K562 (cell line): ENCODE results near the gene WDR62. TPM values are rescaled to one million over a fixed set of nuclear protein-coding genes. Genes with fewer than 3 reads are reported as not detected.

Experiments used
- ATAC-seq: fragments of 200-7000 bp; cut with Tn5 transposase; 3 replicates; pipeline ENCODE4 v1.9.1; 2020; ENCODE audit warnings: moderate library complexity
- BruUV-seq: library from RNA; stranded (reverse); fragments of 400-500 nt; replicated peaks from 2 replicates; lab custom pipeline; 2021; lab: Mats Ljungman, UMichigan
- CTCF ChIA-PET: fragments of 300-600 bp; formaldehyde crosslinking; extraction: SDS; loops from one replicate; lab custom pipeline; 2021; ENCODE audit warnings: low intra/inter-chr PET ratio; lab: Yijun Ruan, JAX
- POLR2A ChIA-PET: fragments of 300-600, 350-650 bp; sonication (Branson Sonifier 250); formaldehyde crosslinking; extraction: SDS; loops from one replicate; lab custom pipeline; 2021; ENCODE audit warnings: antibody characterized with exemption, inconsistent platforms; lab: Yijun Ruan, JAX
- DNase-seq, 4 experiments: peaks; one replicate each; pipeline versions ENCODE4 v3.0.0 to v3.0.0-alpha.2; 2011 to 2018; ENCODE audit warnings: low spot score in 3 of 4, mixed read lengths in 3 of 4; ENCODE audit errors: extremely low read depth in 1 of 4
- FAIRE-seq: peaks from 2 replicates; lab custom pipeline; 2011; peaks lifted over from hg19 to GRCh38; lab: Jason Lieb, UNC
- H2AFZ ChIP-seq: 2 replicates; pipeline ENCODE4 v1.6.0; 2011; ENCODE audit warnings: low read depth, low read length, control low read depth, inconsistent platforms
- H3K27ac ChIP-seq: fragments of 200-600 bp; 3 replicates; pipeline ENCODE4 v1.8.0; 2011; ENCODE audit warnings: low read depth, mild to moderate bottlenecking, control low read depth, inconsistent platforms, low read length, moderate library complexity, mixed read lengths; ENCODE audit errors: extremely low read depth
- H3K27me3 ChIP-seq, 2 experiments: fragments of 300-600 bp in 1 of 2; 2 replicates in 1 of 2; 3 replicates in 1 of 2; pipeline versions ENCODE4 v1.6.0 to v1.8.0; 2011; ENCODE audit warnings: inconsistent platforms in 2 of 2, low read length in 2 of 2, mild to moderate bottlenecking in 1 of 2, mixed read lengths in 1 of 2, moderate library complexity in 1 of 2; ENCODE audit not compliant: control insufficient read depth in 2 of 2, insufficient read depth in 2 of 2
- H3K36me3 ChIP-seq: fragments of 300-600 bp; 3 replicates; pipeline ENCODE4 v1.8.0; 2011; ENCODE audit warnings: mild to moderate bottlenecking, low read length, inconsistent platforms; ENCODE audit not compliant: control insufficient read depth, insufficient read depth
- H3K4me1 ChIP-seq, 2 experiments: fragments of 200-600 bp in 1 of 2; replicated peaks in 1 of 2; 2 replicates in 1 of 2; 3 replicates in 1 of 2; pipeline versions ENCODE4 v1.5.1 to v1.8.0; 2011; ENCODE audit warnings: inconsistent platforms in 2 of 2, low read length in 2 of 2, mild to moderate bottlenecking in 1 of 2, mixed read lengths in 1 of 2, moderate library complexity in 1 of 2; ENCODE audit not compliant: control insufficient read depth in 2 of 2, insufficient read depth in 2 of 2
- H3K4me2 ChIP-seq: 2 replicates; pipeline ENCODE4 v1.6.1; 2011; ENCODE audit warnings: low read length, control low read depth, inconsistent platforms, mixed read lengths; ENCODE audit not compliant: insufficient read depth
- H3K4me3 ChIP-seq: fragments of 200-600 bp; sonication (generic), shearing (Covaris generic); 2 replicates; pipeline ENCODE4 v1.5.1; 2016; ENCODE audit warnings: control low read depth, inconsistent platforms
- H3K79me2 ChIP-seq: fragments of 200-600 bp; 3 replicates; pipeline ENCODE4 v1.8.0; 2011; ENCODE audit warnings: low read length, inconsistent platforms; ENCODE audit not compliant: control insufficient read depth, insufficient read depth
- H3K9ac ChIP-seq, 2 experiments: 2 replicates each; pipeline versions ENCODE4 v1.6.0 to v1.6.1; 2011; ENCODE audit warnings: low read depth in 2 of 2, low read length in 2 of 2, control low read depth in 1 of 2, inconsistent platforms in 1 of 2, mild to moderate bottlenecking in 1 of 2, mixed read lengths in 1 of 2; ENCODE audit not compliant: insufficient read depth in 1 of 2
- H3K9me1 ChIP-seq: one replicate; pipeline ENCODE4 v1.6.0; 2011; ENCODE audit warnings: inconsistent platforms, mild to moderate bottlenecking, low read length, moderate library complexity; ENCODE audit not compliant: control insufficient read depth, insufficient read depth
- H3K9me3 ChIP-seq: replicated peaks from 2 replicates; pipeline ENCODE4 v1.5.1; 2011; ENCODE audit warnings: low read depth, low read length, inconsistent platforms; ENCODE audit not compliant: control insufficient read depth, insufficient read depth
- H4K20me1 ChIP-seq: replicated peaks from 2 replicates; pipeline ENCODE4 v1.6.1; 2011; ENCODE audit warnings: low read length, inconsistent platforms, mixed read lengths; ENCODE audit not compliant: control insufficient read depth, insufficient read depth
- CC2D1A ChIP-seq: fragments of 450-650 bp; IDR thresholded peaks from 2 replicates; pipeline ENCODE4 v1.6.1; 2017; ENCODE audit warnings: mild to moderate bottlenecking
- EGR1 ChIP-seq: fragments of 450-650 bp; conservative IDR thresholded peaks from 2 replicates; pipeline ENCODE4 v1.6.1; 2017; ENCODE audit warnings: mild to moderate bottlenecking
- ETV5 ChIP-seq: sonication (generic); formaldehyde crosslinking; IDR thresholded peaks from 2 replicates; pipeline ENCODE4 v1.4.0; 2020; ENCODE audit warnings: low read depth, mild to moderate bottlenecking, missing genetic modification reagents
- FOXA3 ChIP-seq, 2 experiments: fragments of 450-650 bp in 1 of 2; sonication (generic) in 1 of 2; formaldehyde crosslinking; IDR thresholded peaks in 1 of 2; conservative IDR thresholded peaks in 1 of 2; 2 replicates each; pipeline versions ENCODE4 v1.4.0 to v1.8.0; 2020 to 2022; ENCODE audit warnings: mild to moderate bottlenecking in 2 of 2, missing genetic modification reagents in 1 of 2
- HDAC6 ChIP-seq: IDR thresholded peaks from 2 replicates; pipeline ENCODE4 v1.6.1; 2012; ENCODE audit warnings: low read depth, mild to moderate bottlenecking, control low read depth, inconsistent platforms, low read length, moderate library complexity
- HNRNPH1 ChIP-seq: fragments of 200-400 bp; formaldehyde crosslinking; optimal IDR thresholded peaks from 2 replicates; pipeline ENCODE3; 2017; ENCODE audit warnings: low read depth, mild to moderate bottlenecking, low read length, moderate library complexity
- ILK ChIP-seq: fragments of 450-650 bp; IDR thresholded peaks from 2 replicates; pipeline ENCODE4 v1.6.1; 2016; ENCODE audit warnings: missing genetic modification characterization, low read depth, mild to moderate bottlenecking, missing compliant biosample characterization, moderate library complexity, borderline replicate concordance
- NFE2 ChIP-seq: IDR thresholded peaks from 2 replicates; pipeline ENCODE4 v1.6.1; 2014; ENCODE audit warnings: antibody characterized with exemption, low read depth
- POLR2AphosphoS5 ChIP-seq: IDR thresholded peaks from 2 replicates; pipeline ENCODE4 v1.6.1; 2011; ENCODE audit warnings: mild to moderate bottlenecking, low read depth, low read length, moderate library complexity; ENCODE audit not compliant: control insufficient read depth, insufficient read depth
- RBM39 ChIP-seq: fragments of 200-400 bp; formaldehyde crosslinking; optimal IDR thresholded peaks from 2 replicates; pipeline ENCODE3; 2018; ENCODE audit warnings: low read depth, low read length
- SMARCB1 ChIP-seq: IDR thresholded peaks from 2 replicates; pipeline ENCODE4 v1.6.1; 2011; ENCODE audit warnings: improper control_type of control experiment, low read depth; ENCODE audit not compliant: insufficient read length
- SRF ChIP-seq, 2 experiments: fragments of 250-450, 450-650 bp in 1 of 2; sonication (Bioruptor Pico) in 1 of 2; sonication (generic) in 1 of 2; formaldehyde crosslinking; IDR thresholded peaks; 2 replicates each; pipeline versions ENCODE4 v1.5.0 to v1.5.1; 2020 to 2022; ENCODE audit warnings: mild to moderate bottlenecking in 1 of 2, missing genetic modification reagents in 1 of 2
- SRSF7 ChIP-seq: fragments of 200-400 bp; formaldehyde crosslinking; optimal IDR thresholded peaks from 2 replicates; pipeline ENCODE3; 2017; ENCODE audit warnings: mild to moderate bottlenecking, low read depth, low read length
- TAF9B ChIP-seq: fragments of 450-650 bp; IDR thresholded peaks from 2 replicates; pipeline ENCODE4 v1.6.1; 2018; ENCODE audit warnings: mild to moderate bottlenecking; ENCODE audit not compliant: partially characterized antibody
- TBP ChIP-seq: optimal IDR thresholded peaks from 2 replicates; pipeline ENCODE3; 2011; ENCODE audit warnings: low read depth, low read length, improper control_type of control experiment
- ZBTB1 ChIP-seq: sonication (generic); formaldehyde crosslinking; IDR thresholded peaks from 2 replicates; pipeline ENCODE4 v1.8.1; 2023; ENCODE audit warnings: missing genetic modification reagents, low read depth, mild to moderate bottlenecking, borderline replicate concordance
- ZNF239 ChIP-seq: fragments of 250-450 bp; sonication (Bioruptor Pico); IDR thresholded peaks from 2 replicates; pipeline ENCODE4 v1.4.0; 2020; ENCODE audit warnings: mild to moderate bottlenecking
- ZNF41 ChIP-seq: fragments of 250-450 bp; sonication (Bioruptor Pico); conservative IDR thresholded peaks from 2 replicates; pipeline ENCODE4 v1.4.0; 2020; ENCODE audit warnings: mild to moderate bottlenecking
- ZNF57 ChIP-seq: fragments of 450-650 bp; formaldehyde crosslinking; IDR thresholded peaks from 2 replicates; pipeline ENCODE4 v1.4.0; 2020; ENCODE audit warnings: mild to moderate bottlenecking, moderate library complexity
- ZNF764 ChIP-seq: fragments of 250-450 bp; sonication (Bioruptor Pico); IDR thresholded peaks from 2 replicates; pipeline ENCODE4 v1.4.0; 2020; ENCODE audit warnings: low read depth, mild to moderate bottlenecking, moderate library complexity
- WGBS: fragments of 100-300 bp; shearing (Covaris generic); methylation state at CpG from one replicate; pipeline ENCODE4 v1.1.6; 2016; ENCODE audit warnings: low coverage, mixed read lengths; ENCODE audit not compliant: insufficient coverage; ENCODE audit errors: missing lambda C conversion rate; 5-methylcytosine and 5-hydroxymethylcytosine counted together
- in situ Hi-C: fragments of 300-500 bp; cut with MboI; formaldehyde crosslinking; loops from 4 replicates; pipeline ENCODE4 v1.15.0; 2018; ENCODE audit warnings: inconsistent platforms, mixed read lengths
- intact Hi-C: fragments of 100-400 bp; cut with micrococcal nuclease; formaldehyde crosslinking; loops from 2 replicates; pipeline ENCODE4 v1.14.2; 2022
- polyA plus RNA-seq, 8 experiments: library from polyadenylated mRNA; depleted of rRNA in 4 of 8; stranded (reverse) in 5 of 8; unstranded in 3 of 8; fragments of >200 nt; fragmentation: Nextera tagmentation in 2 of 8; fragmentation: Illumina TruSeq in 1 of 8; extraction: Ambion mirVana in 2 of 8; extraction: Trizol in 1 of 8; gene quantifications; 2 replicates each; pipeline versions ENCODE4 v1.2.1 to v1.2.3, GENCODE V29; 2011 to 2014; ENCODE audit warnings: inconsistent platforms in 1 of 8, missing spikeins in 1 of 8
- total RNA-seq, 7 experiments: library from RNA; depleted of rRNA in 6 of 7; stranded (reverse); fragments of >200 nt in 6 of 7; fragmentation: Illumina TruSeq in 2 of 7; extraction: Trizol in 2 of 7; gene quantifications; 2 replicates each; pipeline versions ENCODE4 v1.2.1 to v1.2.3, GENCODE V29; 2011 to 2021; ENCODE audit warnings: low replicate concordance in 1 of 7

The WDR62 gene
- total and polyA plus RNA-seq, 9 of the 15 experiments (the other 6 are each of a cell fraction or from before 2014, with no cell fraction given), result 0.35 to 32.8 (median 14.4) TPM

- Histone ChIP-seq H4K20me1 (no peaks in the 10 kb centered on the region; the same call in 1 of the 2 replicates), H3K4me2 (no peak overlapping the region), H3K9me1 (no peaks in the 10 kb centered on the region), H3K9ac (no peak overlapping the region), H3K4me3 (no peak overlapping the region), H3K9me3 (no peaks in the 10 kb centered on the region), H3K4me1 (no peaks in the 10 kb centered on the region), H2AFZ (no peak overlapping the region), H3K79me2 (no peaks in the 10 kb centered on the region), H3K36me3 (peaks cover 86% of the 10 kb centered on the region), H3K27ac (no peak overlapping the region), H3K27me3 (no peaks in the 10 kb centered on the region)
- in situ Hi-C loops (no loop called here), intact Hi-C loops (no loop called here)
- FAIRE-seq (no peak), DNase-seq (no peak), ATAC-seq (no peak)
- 80% methylated on average over 3 of the region's 3 CpGs for WGBS
- TF ChIP-seq EGR1 (no peak), CC2D1A (no peak), ZNF239 (no peak), ETV5 (CRISPR knock-in tag) (no peak), TBP (no peak), ZBTB1 (no peak), POLR2AphosphoS5 (no peak), SRSF7 (no peak), ZNF41 (CRISPR knock-in tag) (no peak), SRF (CRISPR knock-in tag; IDR thresholded peaks at IDR 0.05) (no peak), ILK (tag) (no peak), RBM39 (no peak), HNRNPH1 (no peak), ZNF764 (no peak), NFE2 (no peak), TAF9B (no peak), HDAC6 (no peak), SMARCB1 (no peak), FOXA3 (CRISPR knock-in tag; conservative IDR thresholded peaks at IDR 0.05 in 1 of 2, IDR thresholded peaks at IDR 0.05 in 1 of 2) (no peak), ZNF57 (CRISPR knock-in tag) (no peak)
- ChIA-PET CTCF (no interaction called here), POLR2A (interaction anchor here (0.7 kb wide), 1 partner anchor 12 kb away, joined by 3 read pairs; no protein-coding TSS in a partner anchor)
- no TSS peak for BruUV-seq
These were observed 24.8 kb downstream of the WDR62 start for GRCh38 chr19:36079389-36079945.
